Neuronal stem cell (in vitro differentiated cells): ENCODE data around the gene EPHB6.

Experiments
- DNase-seq: peaks from one replicate; pipeline ENCODE4 v3.0.0-alpha.2; 2013; ENCODE audit warnings: low spot score
- H2AFZ ChIP-seq: one replicate; pipeline ENCODE4 v1.6.1; 2013; ENCODE audit warnings: mild to moderate bottlenecking, low read length, inconsistent platforms
- H2AK5ac ChIP-seq: 2 replicates; pipeline ENCODE4 v1.6.1; 2013; ENCODE audit warnings: low read depth, mild to moderate bottlenecking, inconsistent platforms, low read length, moderate library complexity, mixed read lengths
- H2BK120ac ChIP-seq: 2 replicates; pipeline ENCODE4 v1.6.1; 2013; ENCODE audit warnings: low read depth, mild to moderate bottlenecking, inconsistent platforms, low read length, moderate library complexity, mixed read lengths
- H2BK12ac ChIP-seq: one replicate; pipeline ENCODE4 v1.6.1; 2013; ENCODE audit warnings: low read length, inconsistent platforms
- H2BK15ac ChIP-seq: 2 replicates; pipeline ENCODE4 v1.6.1; 2013; ENCODE audit warnings: mild to moderate bottlenecking, low read length, inconsistent platforms, mixed read lengths
- H2BK5ac ChIP-seq: one replicate; pipeline ENCODE4 v1.6.1; 2013; ENCODE audit warnings: inconsistent platforms, mild to moderate bottlenecking, low read length, moderate library complexity
- H3K14ac ChIP-seq: one replicate; pipeline ENCODE4 v1.6.1; 2013; ENCODE audit warnings: low read length, inconsistent platforms
- H3K18ac ChIP-seq: 2 replicates; pipeline ENCODE4 v1.6.1; 2013; ENCODE audit warnings: low read length, inconsistent platforms
- H3K23ac ChIP-seq: 2 replicates; pipeline ENCODE4 v1.6.1; 2013; ENCODE audit warnings: low read depth, mild to moderate bottlenecking, mixed read lengths, low read length, inconsistent platforms; ENCODE audit not compliant: poor library complexity
- H3K27ac ChIP-seq: replicated peaks from 3 replicates; pipeline ENCODE4 v1.5.1; 2013; ENCODE audit warnings: low read length, inconsistent platforms
- H3K27me3 ChIP-seq, 3 experiments: 2 replicates each; pipeline ENCODE4 v1.6.1; 2013; ENCODE audit warnings: low read length in 3 of 3, mild to moderate bottlenecking in 2 of 3, inconsistent platforms in 1 of 3, low read depth in 1 of 3, mixed read lengths in 1 of 3, moderate library complexity in 1 of 3; ENCODE audit not compliant: control insufficient read depth in 3 of 3, insufficient read depth in 3 of 3
- H3K36me3 ChIP-seq, 2 donors: replicated peaks in 1 of 2; 2 replicates each; pipeline ENCODE4 v1.6.1; 2013; ENCODE audit warnings: low read length in 2 of 2; ENCODE audit not compliant: control insufficient read depth in 2 of 2, insufficient read depth in 2 of 2
- H3K4ac ChIP-seq: 2 replicates; pipeline ENCODE4 v1.6.1; 2013; ENCODE audit warnings: inconsistent platforms, mild to moderate bottlenecking, low read length, moderate library complexity
- H3K4me1 ChIP-seq, 2 donors: 1 replicate in 1 of 2; 2 replicates in 1 of 2; pipeline ENCODE4 v1.6.1; 2013; ENCODE audit warnings: low read length in 2 of 2, low read depth in 1 of 2; ENCODE audit not compliant: control insufficient read depth in 2 of 2, insufficient read depth in 1 of 2
- H3K4me2 ChIP-seq: one replicate; pipeline ENCODE4 v1.6.1; 2013; ENCODE audit warnings: mild to moderate bottlenecking, low read length, inconsistent platforms; ENCODE audit not compliant: insufficient read depth, poor library complexity, severe bottlenecking
- H3K4me3 ChIP-seq, 2 donors: 2 replicates each; pipeline ENCODE4 v1.5.1; 2013; ENCODE audit warnings: low read length in 2 of 2, mild to moderate bottlenecking in 2 of 2, inconsistent platforms in 1 of 2, moderate library complexity in 1 of 2
- H3K79me1 ChIP-seq: one replicate; pipeline ENCODE4 v1.6.1; 2013; ENCODE audit warnings: low read depth, mild to moderate bottlenecking, inconsistent platforms, low read length, moderate library complexity
- H3K9ac ChIP-seq: one replicate; pipeline ENCODE4 v1.6.1; 2013; ENCODE audit warnings: mild to moderate bottlenecking, low read depth, low read length, inconsistent platforms; ENCODE audit not compliant: poor library complexity
- H3K9me3 ChIP-seq, 2 donors: replicated peaks in 1 of 2; 2 replicates each; pipeline versions ENCODE3 to v1.6.1; 2013; ENCODE audit warnings: low read length in 2 of 2, mild to moderate bottlenecking in 2 of 2, inconsistent platforms in 1 of 2, low read depth in 1 of 2, mixed read lengths in 1 of 2, moderate library complexity in 1 of 2; ENCODE audit not compliant: control insufficient read depth in 2 of 2, insufficient read depth in 1 of 2
- H4K8ac ChIP-seq: one replicate; pipeline ENCODE4 v1.6.1; 2013; ENCODE audit warnings: low read depth, mild to moderate bottlenecking, inconsistent platforms, low read length, moderate library complexity
- H4K91ac ChIP-seq: one replicate; pipeline ENCODE4 v1.6.1; 2013; ENCODE audit warnings: low read length, low read depth, mild to moderate bottlenecking, inconsistent platforms; ENCODE audit not compliant: poor library complexity
- WGBS, 2 donors: extraction: QIAGEN DNeasy Blood & Tissue Kit; methylation state at CpG; one replicate each; pipeline ENCODE4 v1.1.7; 2013; ENCODE audit warnings: missing lambda C conversion rate in 2 of 2, mixed read lengths in 1 of 2; ENCODE audit not compliant: insufficient read length in 2 of 2, insufficient replicate concordance in 1 of 2; ENCODE audit errors: extremely low coverage in 2 of 2; 5-methylcytosine and 5-hydroxymethylcytosine counted together

Gene EPHB6

GRCh38 chr7:142870147-142870559 is 15.3 kb downstream of the EPHB6 start:
- Histone ChIP-seq H2AFZ (no peak overlapping the region), H3K9me3 (peaks cover 0 to 7% of the 10 kb centered on the region in 2 donors), H3K27me3 (no peaks in the 10 kb centered on the region), H4K8ac (no peak overlapping the region), H3K14ac (no peak overlapping the region), H3K4me2 (no peak overlapping the region), H3K9ac (no peak overlapping the region), H3K27ac (no peak overlapping the region), H3K4me3 (no peak overlapping the region), H3K23ac (no peak overlapping the region), H2BK5ac (no peak overlapping the region), H2BK12ac (no peak overlapping the region), H3K36me3 (no peaks in the 10 kb centered on the region), H3K79me1 (peaks cover 2% of the 10 kb centered on the region), H2BK120ac (no peak overlapping the region), H3K4me1 (peaks cover 0 to 1% of the 10 kb centered on the region in 2 donors), H3K4ac (no peak overlapping the region), H2BK15ac (no peak overlapping the region), H3K18ac (no peak overlapping the region), H2AK5ac (no peak overlapping the region), H4K91ac (no peak overlapping the region)
- no peak for DNase-seq
- no CpG with 5 or more reads among the region's 8 CpGs for WGBS, 2 donors

- WGBS, 2 donors: no CpG with 5 or more reads among the region's 14 CpGs
Observed at GRCh38 chr7:142870566-142871259, 15.8 kb downstream of the EPHB6 start.

DNA sequence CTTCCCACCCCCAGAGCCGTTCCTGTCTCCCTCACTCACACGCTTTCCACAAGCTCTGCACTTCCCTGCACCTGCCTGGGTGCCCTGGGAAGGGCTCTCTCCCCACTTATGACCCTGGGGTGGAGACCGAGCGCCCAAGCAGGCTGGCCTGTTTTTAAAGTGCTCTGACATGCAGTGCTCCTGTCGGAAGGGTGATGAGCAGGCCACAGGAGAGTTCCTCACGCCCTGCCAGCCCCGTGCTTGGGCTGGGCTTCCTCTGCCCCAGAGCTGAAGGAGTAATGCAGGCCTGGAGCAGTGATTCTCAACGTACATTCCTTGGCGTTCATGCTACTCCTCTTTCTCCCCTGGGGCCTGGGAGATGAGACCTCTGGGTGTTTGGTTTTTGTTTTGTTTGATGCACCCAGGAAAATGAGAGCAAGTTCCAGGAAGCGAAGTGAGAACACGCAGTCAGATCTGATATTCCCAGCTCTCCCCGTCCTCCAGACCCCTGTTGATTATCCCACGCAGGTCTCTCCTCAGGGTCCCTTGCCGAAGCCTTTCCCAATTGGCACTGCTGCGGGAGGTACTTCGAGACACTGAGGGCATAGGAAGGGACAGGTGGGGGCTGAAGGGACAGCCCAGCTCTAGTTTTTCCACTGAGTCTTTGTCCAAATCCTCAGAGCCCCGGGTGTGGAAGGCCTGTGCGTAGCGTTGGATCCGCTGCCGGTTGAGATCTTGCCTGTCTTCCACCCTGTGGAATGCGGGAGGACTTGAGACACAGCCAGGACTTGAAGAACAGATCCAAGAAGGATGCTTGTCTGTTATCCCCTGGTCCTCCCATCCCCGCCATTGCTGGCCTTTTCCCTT is 16.6 kb downstream of the EPHB6 start:
- Histone ChIP-seq H3K4me3 (no peak overlapping the region), H2BK5ac (no peak overlapping the region), H3K79me1 (no peaks in the 10 kb centered on the region), H2AFZ (no peak overlapping the region), H3K18ac (no peak overlapping the region), H3K23ac (peak overlapping the region; percentile 17), H3K4me1 (peaks cover 0 to 1% of the 10 kb centered on the region in 2 donors), H3K4ac (no peak overlapping the region), H2AK5ac (peak overlapping the region; percentile 5), H3K9me3 (peaks cover 0 to 9% of the 10 kb centered on the region in 2 donors), H3K27me3 (no peaks in the 10 kb centered on the region), H3K4me2 (no peak overlapping the region), H3K36me3 (no peaks in the 10 kb centered on the region), H2BK12ac (no peak overlapping the region), H3K9ac (no peak overlapping the region), H2BK15ac (no peak overlapping the region), H3K27ac (no peak overlapping the region), H2BK120ac (no peak overlapping the region), H4K91ac (no peak overlapping the region), H4K8ac (no peak overlapping the region), H3K14ac (no peak overlapping the region)
- WGBS, 2 donors: no CpG with 5 or more reads among the region's 23 CpGs
- DNase-seq: no peak

More at GRCh38 chr7:142870566-142871259, 15.8 kb downstream of the EPHB6 start:
- Histone ChIP-seq H3K27me3 (no peaks in the 10 kb centered on the region), H3K18ac (no peak overlapping the region), H3K9me3 (peaks cover 0 to 8% of the 10 kb centered on the region in 2 donors), H2BK5ac (no peak overlapping the region), H3K27ac (no peak overlapping the region), H2BK15ac (no peak overlapping the region), H2AK5ac (peak overlapping the region; percentile 5), H3K4ac (no peak overlapping the region), H2BK120ac (no peak overlapping the region), H3K14ac (no peak overlapping the region), H3K4me3 (no peak overlapping the region), H4K91ac (no peak overlapping the region), H4K8ac (no peak overlapping the region), H3K36me3 (no peaks in the 10 kb centered on the region), H2BK12ac (no peak overlapping the region), H3K4me1 (peaks cover 0 to 1% of the 10 kb centered on the region in 2 donors), H3K4me2 (no peak overlapping the region), H3K79me1 (peaks cover 2% of the 10 kb centered on the region), H3K23ac (no peak overlapping the region), H2AFZ (no peak overlapping the region), H3K9ac (no peak overlapping the region)
- no peak for DNase-seq

GRCh38 chr7:142872106-142872675 is 17.3 kb downstream of the EPHB6 start:
- Histone ChIP-seq H2BK12ac (no peak overlapping the region), H3K23ac (peak overlapping the region; percentile 57), H3K14ac (no peak overlapping the region), H2BK5ac (no peak overlapping the region), H3K79me1 (no peaks in the 10 kb centered on the region), H3K9ac (no peak overlapping the region), H2BK15ac (no peak overlapping the region), H3K27me3 (no peaks in the 10 kb centered on the region), H3K4me1 (peaks cover 0 to 1% of the 10 kb centered on the region in 2 donors), H3K18ac (peak overlapping the region; percentile 78), H2BK120ac (no peak overlapping the region), H2AK5ac (no peak overlapping the region), H3K4me2 (no peak overlapping the region), H2AFZ (no peak overlapping the region), H4K8ac (no peak overlapping the region), H3K4ac (no peak overlapping the region), H4K91ac (no peak overlapping the region), H3K36me3 (no peaks in the 10 kb centered on the region), H3K4me3 (no peak overlapping the region), H3K27ac (no peak overlapping the region), H3K9me3 (peaks cover 0 to 9% of the 10 kb centered on the region in 2 donors)
- DNase-seq: no peak
- WGBS, 2 donors: no CpG with 5 or more reads among the region's 15 CpGs
